HepG2 (cell line): ENCODE measurements around the gene MEMO1.

Experiments
- ETV6 ChIP-seq: sonication (generic); formaldehyde crosslinking; conservative IDR thresholded peaks from 2 replicates; pipeline ENCODE4 v1.4.0; 2020; ENCODE audit warnings: missing genetic modification reagents
- JUNB ChIP-seq: sonication (generic); formaldehyde crosslinking; IDR thresholded peaks from 2 replicates; pipeline ENCODE4 v1.8.0; 2022; ENCODE audit warnings: missing genetic modification reagents, mild to moderate bottlenecking, borderline replicate concordance
- POLR2AphosphoS5 ChIP-seq: IDR thresholded peaks from 2 replicates; pipeline ENCODE4 v1.6.1; 2012; ENCODE audit warnings: low read depth, low read length
- ZC3H4 ChIP-seq: sonication (generic); formaldehyde crosslinking; IDR thresholded peaks from 2 replicates; pipeline ENCODE4 v1.4.0; 2020; ENCODE audit warnings: missing genetic modification reagents, borderline replicate concordance
- ZNF264 ChIP-seq: sonication (generic); formaldehyde crosslinking; IDR thresholded peaks from 2 replicates; pipeline ENCODE4 v1.4.0; 2020; ENCODE audit warnings: missing genetic modification reagents
- ZNF589 ChIP-seq: sonication (generic); formaldehyde crosslinking; conservative IDR thresholded peaks from 2 replicates; pipeline ENCODE4 v1.8.0; 2022; ENCODE audit warnings: mild to moderate bottlenecking, moderate library complexity, missing genetic modification reagents
- ZSCAN20 ChIP-seq: sonication (generic); formaldehyde crosslinking; IDR thresholded peaks from 2 replicates; pipeline ENCODE4 v1.4.0; 2020; ENCODE audit warnings: missing genetic modification reagents, mild to moderate bottlenecking, borderline replicate concordance
- TF ChIP-seq, protein P1 (sequence below): fragments of 450-650 bp; IDR thresholded peaks from 2 replicates; pipeline ENCODE4 v1.6.1; 2016

DNA sequence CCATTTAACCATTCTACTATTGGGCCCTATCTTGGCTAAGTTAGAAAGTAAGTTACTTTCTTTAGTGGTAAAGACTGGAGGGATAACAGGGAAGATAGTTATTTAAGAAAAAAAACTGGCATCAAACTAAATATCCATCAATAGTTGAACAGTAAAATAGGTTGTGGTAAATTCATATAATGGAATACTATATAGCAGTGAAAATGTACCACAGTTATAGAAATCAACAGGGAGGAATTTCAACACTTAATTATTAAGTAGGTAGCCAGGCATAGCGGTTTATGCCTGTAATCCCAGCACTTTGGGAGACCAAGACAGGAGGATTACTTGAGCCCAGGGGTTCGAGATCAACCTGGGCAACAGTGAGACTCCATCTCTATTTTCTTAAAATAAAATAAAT, 49.5 kb upstream of the MEMO1 start:
- TF ChIP-seq JUNB (CRISPR knock-in tag), result no peak
- no peak for TF ChIP-seq ZNF589 (CRISPR knock-in tag)
- no peak for TF ChIP-seq ETV6 (CRISPR knock-in tag)
- TF ChIP-seq ZSCAN20 (CRISPR knock-in tag), result no peak
- no peak for TF ChIP-seq ZC3H4
- TF ChIP-seq, protein P1, sequence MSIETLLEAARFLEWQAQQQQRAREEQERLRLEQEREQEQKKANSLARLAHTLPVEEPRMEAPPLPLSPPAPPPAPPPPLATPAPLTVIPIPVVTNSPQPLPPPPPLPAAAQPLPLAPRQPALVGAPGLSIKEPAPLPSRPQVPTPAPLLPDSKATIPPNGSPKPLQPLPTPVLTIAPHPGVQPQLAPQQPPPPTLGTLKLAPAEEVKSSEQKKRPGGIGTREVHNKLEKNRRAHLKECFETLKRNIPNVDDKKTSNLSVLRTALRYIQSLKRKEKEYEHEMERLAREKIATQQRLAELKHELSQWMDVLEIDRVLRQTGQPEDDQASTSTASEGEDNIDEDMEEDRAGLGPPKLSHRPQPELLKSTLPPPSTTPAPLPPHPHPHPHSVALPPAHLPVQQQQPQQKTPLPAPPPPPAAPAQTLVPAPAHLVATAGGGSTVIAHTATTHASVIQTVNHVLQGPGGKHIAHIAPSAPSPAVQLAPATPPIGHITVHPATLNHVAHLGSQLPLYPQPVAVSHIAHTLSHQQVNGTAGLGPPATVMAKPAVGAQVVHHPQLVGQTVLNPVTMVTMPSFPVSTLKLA, result no peak
- no peak for TF ChIP-seq ZNF264 (CRISPR knock-in tag)
- TF ChIP-seq POLR2AphosphoS5, result no peak
